Psoas muscle (tissue), 8 donors: ENCODE results near the gene SMAD2. TPM values are rescaled to one million over a fixed set of nuclear protein-coding genes. Genes with fewer than 3 reads are reported as not detected.

ENCODE experiments used
- ATAC-seq, 4 donors: fragments of 200-7000 bp; cut with Tn5 transposase; one replicate each; pipeline ENCODE4 v1.9.1; 2020; ENCODE audit warnings: moderate library complexity in 3 of 4, mild to moderate bottlenecking in 2 of 4
- DNase-seq, 2 donors: peaks; one replicate each; pipeline ENCODE4 v3.0.0-alpha.2; 2020
- H3K27ac ChIP-seq: fragments of 200-600 bp; one replicate; pipeline ENCODE4 v1.8.0; 2022
- H3K27me3 ChIP-seq, 3 donors: fragments of 200-600 bp in 1 of 3; one replicate each; pipeline versions ENCODE4 v1.6.1 to v1.8.0; 2013 to 2022; ENCODE audit warnings: low read length in 2 of 3, mild to moderate bottlenecking in 2 of 3, moderate library complexity in 1 of 3; ENCODE audit not compliant: insufficient read depth in 3 of 3
- H3K36me3 ChIP-seq, 2 donors: fragments of 200-600 bp in 1 of 2; one replicate each; pipeline versions ENCODE4 v1.6.1 to v1.8.0; 2013 to 2022; ENCODE audit warnings: low read depth in 1 of 2, mild to moderate bottlenecking in 1 of 2, moderate library complexity in 1 of 2; ENCODE audit not compliant: insufficient read depth in 1 of 2
- H3K4me1 ChIP-seq: fragments of 200-600 bp; one replicate; pipeline ENCODE4 v1.8.0; 2022
- H3K4me3 ChIP-seq: fragments of 200-600 bp; one replicate; pipeline ENCODE4 v1.8.0; 2022; ENCODE audit warnings: mild to moderate bottlenecking
- H3K9me3 ChIP-seq: fragments of 200-600 bp; one replicate; pipeline ENCODE4 v1.8.0; 2022
- CTCF ChIP-seq: fragments of 200-600 bp; IDR thresholded peaks from one replicate; pipeline ENCODE4 v1.8.0; 2022; ENCODE audit warnings: antibody characterized with exemption
- WGBS, 3 donors: extraction: QIAGEN DNeasy Blood & Tissue Kit; methylation state at CpG; one replicate each; pipeline versions ENCODE4 v1.1.6 to v1.1.7; 2013; 5-methylcytosine and 5-hydroxymethylcytosine counted together
- intact Hi-C, 2 donors: fragments of 100-400 bp; cut with DNase I; formaldehyde crosslinking; loops; one replicate each; pipeline versions ENCODE4 v1.11.0 to v1.14.2; 2022
- polyA plus RNA-seq, 3 donors: library from polyadenylated mRNA; stranded (reverse); fragments of 200-250 nt; gene quantifications; one replicate each; pipeline ENCODE4 v1.2.3, GENCODE V29; 2013
- total RNA-seq, 4 donors: library from RNA; stranded (reverse); fragmentation: NEBNext Ultra II Directional in 2 of 4; extraction: Animal tissue kit (Norgen Biotek cat#: 25700) in 2 of 4; gene quantifications; one replicate each; pipeline versions ENCODE4 v1.2.1 to v1.2.4, GENCODE V29; 2021 to 2023
- donor health status: healthy with polysubstance abuse.
- donor health status: DM: no; HTN: no; CAD: no; lungs with moderate emphysema.
- donor health status: Bipolar disorder and iron deficiency.
- donor health status: healthy.
- donor health status: DM: yes; HTN: yes; CAD: no.
- donor health status: DM: no; HTN: no; CAD: no.
- donor health status: DM: no; HTN: no; CAD: no.
- donor health status: DM: yes; HTN: yes; CAD: no.

SMAD2 gene
- total and polyA plus RNA-seq, 7 donors: 28.3 to 76.4 (median 60.1) TPM

GRCh38 chr18:47936952-47937351, 6.5 kb upstream of the SMAD2 start:
- Histone ChIP-seq H3K4me1 (no peaks in the 10 kb centered on the region), H3K4me3 (no peak overlapping the region), H3K27me3 (no peaks in the 10 kb centered on the region), H3K27ac (no peak overlapping the region), H3K36me3 (no peaks in the 10 kb centered on the region), H3K9me3 (no peaks in the 10 kb centered on the region)
- intact Hi-C loops: loop anchor here in 1 of 2 donors (5.0 kb wide), 1 partner anchor 65 kb away; no protein-coding TSS in a partner anchor
- no peak for TF ChIP-seq CTCF
- DNase-seq (no peak), ATAC-seq (no peak)
- WGBS, 3 donors: 88 to 92% (median 90%) methylated on average over 1 of the region's 1 CpG

GRCh38 chr18:47935321-47936055, 5.0 kb upstream of the SMAD2 start:
- intact Hi-C loops: loop anchor here in 1 of 2 donors (5.0 kb wide), 1 partner anchor 67 kb away; no protein-coding TSS in a partner anchor
- H3K4me1 ChIP-seq: peaks cover 5% of the 10 kb centered on the region
- no peaks in the 10 kb centered on the region for H3K9me3 ChIP-seq
- H3K27ac ChIP-seq: no peak overlapping the region
- TF ChIP-seq CTCF: no peak
- no peaks in the 10 kb centered on the region for H3K27me3 ChIP-seq
- no peaks in the 10 kb centered on the region for H3K36me3 ChIP-seq
- ATAC-seq (no peak), DNase-seq (no peak)
- 87 to 95% (median 91%) methylated on average over 1 of the region's 1 CpG for WGBS, 3 donors
- H3K4me3 ChIP-seq: no peak overlapping the region

- DNase-seq: no peak
- Histone ChIP-seq H3K4me3 (no peak overlapping the region), H3K36me3 (no peaks in the 10 kb centered on the region), H3K9me3 (no peaks in the 10 kb centered on the region), H3K27ac (no peak overlapping the region), H3K27me3 (no peaks in the 10 kb centered on the region), H3K4me1 (peaks cover 23% of the 10 kb centered on the region)
- no peak for TF ChIP-seq CTCF
- WGBS, 3 donors: 82 to 87% (median 82%) methylated on average over 4 of the region's 4 CpGs
- intact Hi-C loops: loop anchor here in 1 of 2 donors (5.0 kb wide), 1 partner anchor 90 kb away; no protein-coding TSS in a partner anchor
- ATAC-seq: no peak
These were observed 2.1 kb upstream of the SMAD2 start for GRCh38 chr18:47932603-47933002.

- DNase-seq (no peak), ATAC-seq (no peak)
- intact Hi-C loops: loop anchor here in 1 of 2 donors (5.0 kb wide), 1 partner anchor 90 kb away; no protein-coding TSS in a partner anchor
- Histone ChIP-seq H3K4me3 (peak overlapping the region; percentile 86), H3K9me3 (no peaks in the 10 kb centered on the region), H3K36me3 (no peaks in the 10 kb centered on the region), H3K4me1 (peaks cover 24% of the 10 kb centered on the region), H3K27ac (peak overlapping the region; percentile 98), H3K27me3 (no peaks in the 10 kb centered on the region)
- 81 to 82% (median 82%) methylated on average over 10 of the region's 10 CpGs for WGBS, 3 donors
- TF ChIP-seq CTCF: no peak
These were observed 1.7 kb upstream of the SMAD2 start for GRCh38 chr18:47932190-47932589.
